ENCODE data around the gene ANO3. TPM values are rescaled to one million over a fixed set of nuclear protein-coding genes. Genes with fewer than 3 reads are reported as not detected.

Gene ANO3
- total RNA-seq, 4 donors from 2014 or later: 1.6 to 1.8 TPM; not detected in 2

GRCh38 chr11:26478710-26479109 is 146.8 kb downstream of the ANO3 start:
- Histone ChIP-seq H3K36me3 (no peaks in the 10 kb centered on the region), H3K9me3 (no peaks in the 10 kb centered on the region), H3K4me1 (no peaks in the 10 kb centered on the region), H3K27me3 (no peaks in the 10 kb centered on the region), H3K27ac (no peak overlapping the region), H3K4me3 (no peak overlapping the region)
- intact Hi-C loops (cut with DNase I; ENCODE audit: low total_unique reads): no loop called here
- TF ChIP-seq POLR2A (IDR thresholded peaks at IDR 0.05): no peak
- TF ChIP-seq, protein P1, sequence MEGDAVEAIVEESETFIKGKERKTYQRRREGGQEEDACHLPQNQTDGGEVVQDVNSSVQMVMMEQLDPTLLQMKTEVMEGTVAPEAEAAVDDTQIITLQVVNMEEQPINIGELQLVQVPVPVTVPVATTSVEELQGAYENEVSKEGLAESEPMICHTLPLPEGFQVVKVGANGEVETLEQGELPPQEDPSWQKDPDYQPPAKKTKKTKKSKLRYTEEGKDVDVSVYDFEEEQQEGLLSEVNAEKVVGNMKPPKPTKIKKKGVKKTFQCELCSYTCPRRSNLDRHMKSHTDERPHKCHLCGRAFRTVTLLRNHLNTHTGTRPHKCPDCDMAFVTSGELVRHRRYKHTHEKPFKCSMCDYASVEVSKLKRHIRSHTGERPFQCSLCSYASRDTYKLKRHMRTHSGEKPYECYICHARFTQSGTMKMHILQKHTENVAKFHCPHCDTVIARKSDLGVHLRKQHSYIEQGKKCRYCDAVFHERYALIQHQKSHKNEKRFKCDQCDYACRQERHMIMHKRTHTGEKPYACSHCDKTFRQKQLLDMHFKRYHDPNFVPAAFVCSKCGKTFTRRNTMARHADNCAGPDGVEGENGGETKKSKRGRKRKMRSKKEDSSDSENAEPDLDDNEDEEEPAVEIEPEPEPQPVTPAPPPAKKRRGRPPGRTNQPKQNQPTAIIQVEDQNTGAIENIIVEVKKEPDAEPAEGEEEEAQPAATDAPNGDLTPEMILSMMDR (IDR thresholded peaks at IDR 0.05): no peak
- no peak for DNase-seq

DNA sequence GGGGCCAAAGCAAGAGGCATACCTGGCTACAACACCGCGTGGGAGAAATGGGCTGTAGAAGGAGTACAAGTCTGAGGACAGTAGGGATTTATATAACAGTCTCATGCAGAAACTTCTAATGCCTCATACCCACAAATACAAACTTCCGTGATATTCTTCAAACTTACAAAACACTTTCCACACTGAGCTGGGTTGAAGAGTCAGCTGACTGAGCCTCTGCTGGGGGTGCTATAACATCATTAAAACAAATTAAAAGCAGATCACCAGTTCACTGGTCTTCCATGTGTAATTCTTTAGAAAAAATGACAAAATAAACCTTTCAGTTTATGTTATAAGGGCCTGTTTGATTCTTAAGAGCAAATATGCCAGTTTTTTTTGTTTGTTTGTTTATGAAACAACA is 148.1 kb downstream of the ANO3 start:
- no peak for TF ChIP-seq POLR2A (IDR thresholded peaks at IDR 0.05)
- TF ChIP-seq, protein P1 (IDR thresholded peaks at IDR 0.05): no peak
- H3K27ac ChIP-seq: no peak overlapping the region
- H3K36me3 ChIP-seq: no peaks in the 10 kb centered on the region
- no peak overlapping the region for H3K4me3 ChIP-seq
- H3K9me3 ChIP-seq: no peaks in the 10 kb centered on the region
- no peaks in the 10 kb centered on the region for H3K27me3 ChIP-seq
- no peaks in the 10 kb centered on the region for H3K4me1 ChIP-seq
- DNase-seq: no peak
- intact Hi-C loops (cut with DNase I; ENCODE audit: low total_unique reads): no loop called here

GRCh38 chr11:26483108-26483507 is 151.2 kb downstream of the ANO3 start:
- intact Hi-C loops (cut with DNase I; ENCODE audit: low total_unique reads): no loop called here
- DNase-seq: no peak
- H3K4me1 ChIP-seq: no peaks in the 10 kb centered on the region
- no peaks in the 10 kb centered on the region for H3K27me3 ChIP-seq
- no peak overlapping the region for H3K27ac ChIP-seq
- no peak overlapping the region for H3K4me3 ChIP-seq
- H3K9me3 ChIP-seq: no peaks in the 10 kb centered on the region
- no peaks in the 10 kb centered on the region for H3K36me3 ChIP-seq
- no peak for TF ChIP-seq POLR2A (IDR thresholded peaks at IDR 0.05)
- TF ChIP-seq, protein P1 (IDR thresholded peaks at IDR 0.05): no peak

- no peaks in the 10 kb centered on the region for H3K27me3 ChIP-seq
- intact Hi-C loops (cut with DNase I; ENCODE audit: low total_unique reads): no loop called here
- DNase-seq: no peak
- no peaks in the 10 kb centered on the region for H3K9me3 ChIP-seq
- H3K4me3 ChIP-seq: no peak overlapping the region
- TF ChIP-seq POLR2A (IDR thresholded peaks at IDR 0.05): no peak
- TF ChIP-seq, protein P1 (IDR thresholded peaks at IDR 0.05): no peak
- no peak overlapping the region for H3K27ac ChIP-seq
- no peaks in the 10 kb centered on the region for H3K36me3 ChIP-seq
- H3K4me1 ChIP-seq: no peaks in the 10 kb centered on the region
Observed at GRCh38 chr11:26490546-26490945, 158.6 kb downstream of the ANO3 start.

DNA sequence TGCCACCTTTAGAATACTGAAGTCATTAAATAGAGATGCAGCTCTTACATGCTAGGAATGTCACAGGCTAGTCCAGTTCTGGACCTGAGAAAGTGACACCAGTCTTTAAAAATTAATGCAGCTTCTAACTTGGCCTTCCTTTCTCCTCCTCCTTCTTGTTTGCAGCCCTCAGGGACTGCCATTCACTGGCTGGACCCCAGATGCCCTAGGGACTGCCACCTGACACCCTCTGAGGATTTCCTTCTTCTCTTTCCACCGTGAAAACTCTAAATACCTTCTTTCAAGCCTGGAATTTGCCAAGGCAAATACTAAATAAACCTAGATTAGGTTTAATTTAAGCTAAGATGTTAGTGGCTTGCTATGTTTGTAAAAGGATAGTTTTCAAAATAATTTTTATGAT is 161.7 kb downstream of the ANO3 start:
- Histone ChIP-seq H3K4me3 (no peak overlapping the region), H3K9me3 (no peaks in the 10 kb centered on the region), H3K27me3 (no peaks in the 10 kb centered on the region), H3K4me1 (no peaks in the 10 kb centered on the region), H3K36me3 (no peaks in the 10 kb centered on the region), H3K27ac (no peak overlapping the region)
- intact Hi-C loops (cut with DNase I; ENCODE audit: low total_unique reads): no loop called here
- TF ChIP-seq, protein P1 (IDR thresholded peaks at IDR 0.05): no peak
- no peak for DNase-seq

Measured in uterus (tissue), 4 donors.